Measurements from ENCODE around the gene EXOC4.

The EXOC4 gene

DNA sequence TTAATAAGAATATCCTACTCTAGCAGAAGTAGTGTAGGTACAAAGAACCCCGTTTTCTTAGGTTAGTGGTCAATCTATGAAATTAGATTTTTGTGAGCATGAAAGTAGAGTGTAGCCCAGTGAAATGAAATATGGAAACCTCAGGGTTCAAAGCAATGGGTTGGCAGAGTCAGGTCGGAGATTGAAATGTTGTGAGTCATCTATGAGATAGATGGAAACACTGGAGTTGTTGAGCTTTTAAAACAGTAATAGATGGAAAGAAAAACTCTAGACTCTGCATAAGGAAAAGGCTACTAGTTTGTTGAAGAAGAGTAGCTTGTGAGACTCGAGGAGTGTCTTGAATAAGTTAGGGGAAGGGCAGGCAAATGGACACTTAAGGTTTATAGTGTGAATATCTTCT lies 251.9 kb downstream of the EXOC4 start:
- DNase-seq = no peak

DNA sequence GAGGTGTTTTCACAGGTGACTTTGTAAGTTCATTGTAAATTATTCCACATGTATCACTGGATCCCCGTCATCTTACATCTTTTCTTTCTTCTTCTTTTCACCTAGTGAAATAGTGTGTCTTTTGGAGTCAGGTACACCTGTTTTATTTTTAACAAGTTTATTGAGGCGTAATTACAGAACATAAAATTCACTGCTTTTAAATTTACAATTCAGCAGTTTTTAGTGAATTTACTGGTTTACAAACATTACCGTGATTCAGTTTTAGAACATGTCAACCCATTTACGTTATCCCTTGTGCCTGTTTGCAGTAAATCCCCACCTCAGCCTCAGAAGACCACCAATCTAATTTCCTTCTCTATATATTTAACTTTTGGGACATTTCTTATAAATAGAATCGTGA lies 256.9 kb downstream of the EXOC4 start:
- DNase-seq = no peak

DNA sequence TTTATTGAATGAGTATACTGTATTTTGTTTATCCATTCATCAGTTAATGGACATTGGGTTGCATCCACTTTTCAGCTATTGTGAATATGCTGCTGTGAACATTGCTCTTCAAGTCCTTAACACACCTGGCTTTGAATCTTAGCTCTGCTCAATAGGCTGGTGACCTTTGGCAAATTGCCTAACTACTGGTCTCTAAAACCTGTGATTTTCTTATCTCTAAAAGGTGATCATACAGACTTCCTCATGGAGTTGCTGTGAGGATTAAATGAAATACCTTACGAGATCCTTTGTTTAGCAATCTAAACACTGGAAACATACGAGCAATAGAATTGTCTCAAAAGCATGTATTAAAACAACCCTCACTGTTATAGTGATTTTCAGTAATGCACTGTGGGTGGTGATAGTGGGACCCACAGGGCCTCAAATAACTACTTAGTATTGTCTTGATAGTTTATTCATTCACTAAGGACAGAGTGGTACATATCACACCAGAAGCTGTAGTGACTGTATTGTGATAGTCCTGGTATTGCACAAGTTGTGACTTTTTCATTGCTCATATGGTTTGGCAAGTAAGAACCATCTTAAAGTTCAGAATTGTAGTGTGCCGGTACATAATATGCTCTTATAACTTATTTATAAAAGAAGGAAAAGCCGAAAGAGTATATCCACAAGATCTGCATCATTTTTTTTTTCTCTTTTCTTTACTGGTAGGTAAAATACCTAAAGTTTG lies 257.6 kb downstream of the EXOC4 start:
- no peak for DNase-seq

- DNase-seq = no peak
Measured at GRCh38 chr7:133511252-133511651, 258.4 kb downstream of the EXOC4 start.

DNA sequence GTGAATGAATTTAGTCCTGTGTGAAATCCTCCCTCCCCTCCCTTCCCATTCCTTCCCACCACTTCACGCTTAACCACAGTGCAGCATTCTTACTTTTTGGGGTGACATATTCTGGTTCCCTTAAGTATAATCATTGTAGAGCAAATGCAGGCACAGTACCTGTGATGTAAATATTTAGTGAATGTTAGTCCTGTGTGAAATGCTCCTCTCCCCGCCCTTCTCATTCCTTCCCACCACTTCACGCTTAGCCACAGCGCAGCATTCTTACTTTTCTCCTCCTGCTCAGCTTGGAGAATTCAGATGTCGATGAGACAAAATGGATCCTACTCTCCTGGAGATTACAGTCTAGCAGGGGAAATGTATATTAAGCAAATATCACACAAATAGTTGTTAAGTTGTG lies 258.8 kb downstream of the EXOC4 start:
- DNase-seq = no peak

DNA sequence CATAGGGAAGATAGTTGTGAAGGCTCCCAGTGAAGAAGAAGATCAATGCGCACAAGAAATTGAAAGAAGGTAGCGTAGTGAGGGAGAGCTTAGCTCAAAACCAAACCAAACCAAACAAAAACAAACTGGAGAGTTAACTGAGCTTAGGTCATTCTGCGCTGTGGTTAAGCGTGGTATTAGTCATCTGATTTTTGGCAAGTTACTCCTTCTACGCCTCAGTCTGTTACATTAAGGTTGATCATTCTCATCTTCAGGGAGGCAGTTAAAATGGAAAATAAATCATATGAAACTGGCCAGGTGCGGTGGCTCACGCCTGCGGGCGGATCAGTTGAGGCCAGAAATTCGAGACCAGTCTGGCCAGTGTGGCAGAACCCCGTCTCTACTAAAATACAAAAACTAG lies 259.7 kb downstream of the EXOC4 start:
- no peak for DNase-seq

DNA sequence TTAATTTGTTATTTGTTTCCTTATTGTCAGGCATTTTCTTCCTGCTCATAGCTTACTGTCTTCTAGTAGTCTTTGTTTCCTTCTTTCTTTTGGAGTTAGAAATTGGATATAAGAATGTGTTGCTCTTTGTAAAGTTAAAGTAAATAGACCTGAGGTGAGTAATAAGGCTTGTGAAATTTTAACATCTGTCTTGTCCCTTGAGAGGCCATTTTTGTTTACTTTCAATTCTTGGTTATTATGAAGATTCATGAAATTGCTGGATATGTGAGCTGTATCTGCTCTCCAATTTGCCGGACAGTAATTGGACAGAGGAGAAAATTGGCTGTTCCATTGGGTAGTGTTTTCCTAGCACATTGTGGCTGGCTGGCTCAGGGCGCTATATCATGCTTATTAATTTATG lies 260.7 kb downstream of the EXOC4 start:
- DNase-seq = no peak

GRCh38 chr7:133514551-133514950 lies 261.7 kb downstream of the EXOC4 start:
- no peak for DNase-seq

GRCh38 chr7:133517766-133518165 lies 264.9 kb downstream of the EXOC4 start:
- DNase-seq = no peak

DNA sequence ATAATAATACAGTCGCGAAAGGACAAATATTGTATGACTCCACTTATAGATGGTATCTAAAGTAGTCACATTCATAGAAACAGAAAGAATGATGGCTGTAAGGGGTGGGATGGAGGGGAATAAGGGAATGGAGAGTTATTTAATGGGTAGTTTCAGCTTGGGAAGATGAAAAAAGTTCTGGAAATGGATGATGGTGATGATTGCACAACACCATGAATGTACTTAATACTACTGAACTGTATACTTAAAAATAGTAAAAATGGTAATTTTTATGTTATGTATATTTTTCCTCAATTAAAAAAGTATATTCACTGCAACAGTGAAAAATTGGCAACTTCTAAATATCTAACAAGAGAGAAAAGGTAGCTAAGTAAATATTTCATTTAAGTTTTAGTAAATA lies 265.8 kb downstream of the EXOC4 start:
- no peak for DNase-seq

GRCh38 chr7:133520248-133520647 lies 267.4 kb downstream of the EXOC4 start:
- no peak for DNase-seq

GRCh38 chr7:133522501-133522900 lies 269.6 kb downstream of the EXOC4 start:
- DNase-seq = no peak

- no peak for DNase-seq
Measured at GRCh38 chr7:133528796-133529195, 275.9 kb downstream of the EXOC4 start.

- no peak for DNase-seq
Measured at GRCh38 chr7:133529861-133530260, 277.0 kb downstream of the EXOC4 start.

DNA sequence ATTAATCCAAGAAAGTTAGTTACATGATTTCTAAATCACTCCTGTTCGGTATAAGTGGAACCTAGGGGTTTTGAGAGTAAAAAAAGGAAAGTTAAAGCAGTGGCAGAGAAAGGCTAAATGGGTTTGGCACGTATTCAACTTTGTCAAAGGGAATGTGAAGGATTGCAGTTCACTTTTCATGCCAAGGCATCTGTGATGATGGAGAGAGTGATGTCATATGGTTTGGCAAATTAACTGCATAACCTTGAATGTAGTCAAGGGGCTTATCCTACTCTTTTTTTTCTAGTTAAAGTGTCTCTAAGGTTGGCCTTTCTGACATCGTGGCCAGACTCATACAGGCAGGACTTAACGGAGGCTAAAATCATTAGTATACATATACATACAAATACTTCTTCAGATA lies 277.8 kb downstream of the EXOC4 start:
- DNase-seq = no peak

GRCh38 chr7:133534816-133535215 lies 281.9 kb downstream of the EXOC4 start:
- no peak for DNase-seq

- no peak for DNase-seq
Measured at GRCh38 chr7:133535308-133535707, 282.4 kb downstream of the EXOC4 start.

DNA sequence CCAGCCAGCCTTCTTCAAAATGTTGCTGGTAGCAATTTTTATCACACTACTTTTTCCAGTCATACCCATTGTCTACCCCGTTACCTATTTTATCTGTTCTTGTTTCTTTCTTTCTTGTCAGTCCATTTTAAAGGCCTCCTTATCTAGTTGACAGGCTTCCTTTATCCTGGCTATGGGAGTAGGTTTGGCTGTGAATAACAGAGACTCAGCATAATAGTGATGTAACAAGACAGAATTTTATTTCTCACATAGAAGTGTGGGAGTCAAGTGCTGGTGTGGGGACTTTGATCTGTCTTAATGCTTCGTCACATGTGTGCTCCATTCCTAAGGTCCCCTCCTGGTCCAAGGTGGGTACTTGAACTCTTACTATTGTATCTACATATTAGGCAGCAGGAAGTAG lies 283.6 kb downstream of the EXOC4 start:
- no peak for DNase-seq

- DNase-seq = no peak
Measured at GRCh38 chr7:133539016-133539415, 286.1 kb downstream of the EXOC4 start.

GRCh38 chr7:133540096-133540860 lies 287.4 kb downstream of the EXOC4 start:
- no peak for DNase-seq

- no peak for DNase-seq
Measured at GRCh38 chr7:133542209-133542780, 289.4 kb downstream of the EXOC4 start.

GRCh38 chr7:133543657-133544056 lies 290.8 kb downstream of the EXOC4 start:
- DNase-seq = no peak

DNA sequence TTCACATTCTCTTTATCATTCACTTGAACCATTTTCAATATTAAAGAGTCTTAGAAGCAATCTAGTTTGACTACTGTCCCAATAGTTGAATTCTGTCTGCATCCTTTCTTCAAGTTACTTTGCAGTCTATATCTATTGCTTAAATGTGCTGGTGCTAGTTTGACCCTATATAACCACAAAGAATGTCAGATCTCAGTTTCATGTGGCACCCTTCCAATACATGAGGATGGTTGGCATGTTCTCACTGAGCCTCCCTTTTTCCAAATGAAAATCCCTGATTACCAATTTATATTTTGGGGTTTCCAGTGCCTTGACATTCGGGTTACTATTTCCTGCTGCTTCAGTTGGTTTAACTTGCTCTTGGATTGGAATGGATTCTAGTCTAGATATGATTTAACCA lies 292.7 kb downstream of the EXOC4 start:
- DNase-seq = no peak

DNA sequence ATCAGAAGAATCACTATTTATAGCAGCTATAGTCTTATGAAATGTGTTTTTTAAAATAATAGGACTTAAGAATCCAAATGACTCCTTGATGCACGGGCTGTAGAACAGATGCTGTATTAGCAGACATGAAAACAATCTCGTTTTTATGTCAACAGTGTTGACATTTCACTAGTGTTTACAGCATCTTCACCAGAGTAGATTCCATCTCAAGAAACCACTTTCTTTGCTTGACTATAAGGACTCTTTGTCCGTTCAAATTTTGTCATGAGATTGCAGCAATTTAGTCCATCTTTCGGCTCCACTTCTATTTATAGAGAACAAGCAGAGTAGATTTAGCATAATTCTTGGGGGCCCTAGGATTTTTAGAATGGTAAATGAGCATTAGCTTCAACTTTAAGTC lies 295.1 kb downstream of the EXOC4 start:
- no peak for DNase-seq

Measured in hippocampal formation (tissue), 2 donors.